A549 (cell line): Measurements from ENCODE around the gene HELT. TPM values are rescaled to one million over a fixed set of nuclear protein-coding genes. Genes with fewer than 3 reads are reported as not detected.

Source experiments
- ATAC-seq, 2 experiments: fragments of 200-7000 bp in 1 of 2; fragments of >200 bp in 1 of 2; cut with Nextera tagmentation in 1 of 2; cut with Tn5 transposase in 1 of 2; 3 replicates each; pipeline versions ENCODE4 v1.8.0 to v1.9.1; 2018 to 2020; ENCODE audit warnings: mild to moderate bottlenecking in 1 of 2, moderate library complexity in 1 of 2
- CTCF ChIA-PET: fragments of 300-600 bp; sonication (Branson Sonifier 250); formaldehyde crosslinking; extraction: SDS; loops from one replicate; lab custom pipeline; 2021; ENCODE audit warnings: antibody characterized with exemption, inconsistent platforms; lab: Yijun Ruan, JAX
- POLR2A ChIA-PET: fragments of 350-600 bp; formaldehyde crosslinking; extraction: SDS; loops from one replicate; lab custom pipeline; 2021; ENCODE audit warnings: antibody characterized with exemption, inconsistent platforms; lab: Yijun Ruan, JAX
- DNase-seq, 2 experiments: peaks; one replicate each; pipeline versions ENCODE4 v3.0.0 to v3.0.0-alpha.2; 2011 to 2016; ENCODE audit warnings: low read depth in 1 of 2, low spot score in 1 of 2
- FAIRE-seq: peaks from 2 replicates; lab custom pipeline; 2011; peaks lifted over from hg19 to GRCh38; lab: Jason Lieb, UNC
- H3K27ac ChIP-seq, 2 experiments: fragments of >200 bp; sonication (Bioruptor Twin); formaldehyde crosslinking; 3 replicates each; pipeline ENCODE4 v1.5.1; 2016 to 2017
- H3K4me1 ChIP-seq: fragments of >200 bp; sonication (Bioruptor Twin); formaldehyde crosslinking; 3 replicates; pipeline ENCODE4 v1.6.1; 2016
- H3K4me2 ChIP-seq: fragments of >200 bp; sonication (Bioruptor Twin); formaldehyde crosslinking; 3 replicates; pipeline ENCODE4 v1.6.1; 2016
- H3K4me3 ChIP-seq: fragments of >200 bp; sonication (Bioruptor Twin); formaldehyde crosslinking; 3 replicates; pipeline ENCODE4 v1.5.1; 2016
- H3K9me3 ChIP-seq: fragments of >200 bp; sonication (Bioruptor Twin); formaldehyde crosslinking; 3 replicates; pipeline ENCODE4 v1.6.1; 2016
- BHLHE40 ChIP-seq: IDR thresholded peaks from 2 replicates; pipeline ENCODE4 v1.6.1; 2012; ENCODE audit warnings: low read depth, low read length, inconsistent platforms
- CBX8 ChIP-seq: fragments of 200-600 bp; sonication (generic); IDR thresholded peaks from 2 replicates; pipeline ENCODE4 v1.6.1; 2016
- CTCF ChIP-seq: fragments of >200 bp; sonication (Bioruptor Twin); formaldehyde crosslinking; IDR thresholded peaks from 3 replicates; pipeline ENCODE4 v1.5.1; 2016
- EHF ChIP-seq: fragments of 250-450 bp; sonication (Bioruptor Pico); IDR thresholded peaks from 2 replicates; pipeline ENCODE4 v1.5.0; 2020; ENCODE audit warnings: mild to moderate bottlenecking
- EHMT2 ChIP-seq: fragments of 200-600 bp; sonication (generic); IDR thresholded peaks from 2 replicates; pipeline ENCODE4 v1.6.1; 2016; ENCODE audit warnings: antibody characterized with exemption, low read depth, mild to moderate bottlenecking, moderate library complexity
- ELK1 ChIP-seq: fragments of 150-350 bp; IDR thresholded peaks from 2 replicates; pipeline ENCODE4 v1.6.1; 2014; ENCODE audit warnings: low read depth, mild to moderate bottlenecking, low read length
- ESRRA ChIP-seq: fragments of 150-350 bp; IDR thresholded peaks from 2 replicates; pipeline ENCODE4 v1.6.1; 2014; ENCODE audit warnings: mild to moderate bottlenecking, low read length, borderline replicate concordance
- FOSB ChIP-seq: fragments of 250-450 bp; sonication (Bioruptor Pico); IDR thresholded peaks from 2 replicates; pipeline ENCODE4 v1.5.0; 2020; ENCODE audit warnings: mild to moderate bottlenecking, moderate library complexity
- HES2 ChIP-seq: fragments of >200 bp; sonication (Bioruptor Twin); formaldehyde crosslinking; IDR thresholded peaks from 2 replicates; pipeline ENCODE4 v1.6.1; 2016
- HMGXB4 ChIP-seq: fragments of 250-450 bp; sonication (Bioruptor Pico); IDR thresholded peaks from 2 replicates; pipeline ENCODE4 v1.5.0; 2021; ENCODE audit warnings: mild to moderate bottlenecking, moderate library complexity, borderline replicate concordance
- HOXA7 ChIP-seq: fragments of 250-450 bp; sonication (Bioruptor Pico); IDR thresholded peaks from 2 replicates; pipeline ENCODE4 v1.5.0; 2020; ENCODE audit warnings: mild to moderate bottlenecking, moderate library complexity
- JUNB ChIP-seq: fragments of >200 bp; sonication (Bioruptor Twin); formaldehyde crosslinking; IDR thresholded peaks from 2 replicates; pipeline ENCODE4 v1.6.1; 2016
- KDM1A ChIP-seq: fragments of 200-600 bp; sonication (generic); IDR thresholded peaks from 2 replicates; pipeline ENCODE4 v1.6.1; 2016; ENCODE audit warnings: low read depth, mild to moderate bottlenecking
- KDM5A ChIP-seq: fragments of 200-600 bp; sonication (generic); IDR thresholded peaks from 2 replicates; pipeline ENCODE4 v1.6.1; 2016; ENCODE audit warnings: antibody characterized with exemption, mild to moderate bottlenecking
- MYC ChIP-seq: IDR thresholded peaks from 2 replicates; pipeline ENCODE4 v1.6.1; 2012; ENCODE audit warnings: mild to moderate bottlenecking, inconsistent platforms, low read length, improper control_type of control experiment, borderline replicate concordance
- NR3C1 ChIP-seq: fragments of >200 bp; sonication (Bioruptor Twin); formaldehyde crosslinking; IDR thresholded peaks from 3 replicates; pipeline ENCODE4 v1.6.1; 2017
- RCOR1 ChIP-seq: fragments of 150-350 bp; IDR thresholded peaks from 2 replicates; pipeline ENCODE4 v1.6.1; 2014; ENCODE audit warnings: antibody characterized with exemption, low read length, low read depth
- RFX5 ChIP-seq: fragments of 450-650 bp; IDR thresholded peaks from 2 replicates; pipeline ENCODE4 v1.7.1; 2014; ENCODE audit warnings: antibody characterized with exemption, mild to moderate bottlenecking, moderate library complexity
- ZFP36 ChIP-seq: fragments of 450-650 bp; IDR thresholded peaks from 2 replicates; pipeline ENCODE4 v1.6.1; 2014; ENCODE audit warnings: borderline replicate concordance; ENCODE audit not compliant: partially characterized antibody
- ZNF302 ChIP-seq: fragments of 250-450 bp; sonication (Bioruptor Pico); IDR thresholded peaks from 2 replicates; pipeline ENCODE4 v1.9.0; 2021; ENCODE audit warnings: inconsistent platforms, mild to moderate bottlenecking, moderate library complexity
- WGBS: methylation state at CpG from one replicate; pipeline ENCODE4 v1.1.6; 2017; ENCODE audit errors: missing lambda C conversion rate; 5-methylcytosine and 5-hydroxymethylcytosine counted together
- polyA plus RNA-seq, 4 experiments: library from polyadenylated mRNA; depleted of rRNA in 3 of 4; stranded (reverse); fragments of >200 nt; fragmentation: RNase III in 1 of 4; extraction: RNeasy Plus Mini Kit Qiagen cat#74134 plus additional on column Dnase treatment in 1 of 4; gene quantifications; 2 replicates in 3 of 4; 3 replicates in 1 of 4; pipeline ENCODE4 v1.2.3, GENCODE V29; 2011 to 2017

Gene HELT
- polyA plus RNA-seq, 2 of the 4 experiments (the other 2 are of a cell fraction) = not detected

- ChIA-PET POLR2A (no interaction called here), CTCF (interaction anchor here (1.5 kb wide), 1 partner anchor 12 kb away, joined by 4 read pairs; no protein-coding TSS in a partner anchor)
- FAIRE-seq (no peak), DNase-seq (no peak), ATAC-seq (no peak)
- Histone ChIP-seq H3K4me1 (no peaks in the 10 kb centered on the region), H3K9me3 (no peaks in the 10 kb centered on the region), H3K4me3 (no peak overlapping the region), H3K27ac (no peak overlapping the region), H3K4me2 (no peak overlapping the region)
- 10% methylated on average over 3 of the region's 3 CpGs for WGBS
- TF ChIP-seq CTCF (no peak), FOSB (CRISPR knock-in tag) (no peak)
These were observed 25.0 kb upstream of the HELT start for GRCh38 chr4:184993247-184993646.

- CTCF ChIA-PET = interaction anchor here (1.2 to 1.5 kb wide), 2 partner anchors 10 to 11 kb away, joined by 3 to 4 read pairs; no protein-coding TSS in a partner anchor
- FAIRE-seq = no peak
- WGBS = 42% methylated on average over 16 of the region's 18 CpGs
These were observed 24.2 kb upstream of the HELT start for GRCh38 chr4:184994010-184994622.

More at GRCh38 chr4:184994010-184994622, 24.2 kb upstream of the HELT start:
- TF ChIP-seq ZFP36 (no peak), KDM1A (no peak), HES2 (no peak), CBX8 (no peak), HMGXB4 (CRISPR knock-in tag) (no peak), ESRRA (no peak), ELK1 (no peak), NR3C1 (no peak), HOXA7 (no peak), MYC (no peak), EHF (no peak), CTCF (no peak), JUNB (no peak), BHLHE40 (no peak), RCOR1 (no peak), RFX5 (no peak), ZNF302 (CRISPR knock-in tag) (no peak), EHMT2 (no peak), KDM5A (no peak)
- Histone ChIP-seq H3K4me1 (no peaks in the 10 kb centered on the region), H3K27ac (no peak overlapping the region), H3K9me3 (no peaks in the 10 kb centered on the region), H3K4me2 (no peak overlapping the region), H3K4me3 (no peak overlapping the region)
- ATAC-seq = no peak
- no peak for DNase-seq
- POLR2A ChIA-PET = no interaction called here
